B cell (primary cell): ENCODE results near the gene TIGD2. TPM values are rescaled to one million over a fixed set of nuclear protein-coding genes. Genes with fewer than 3 reads are reported as not detected.
"Not testable (repeated sequence)": the region's sequence is repeated elsewhere in the genome, so short reads cannot be mapped to it uniquely, and the experiment has no call there.

Experiments
- ATAC-seq: fragments of 200-7000 bp; cut with Tn5 transposase; one replicate; pipeline ENCODE4 v1.10.0; 2021; ENCODE audit warnings: low read depth, mild to moderate bottlenecking, moderate number of reproducible peaks, moderate library complexity
- CTCF ChIA-PET: fragments of 350-600 bp; sonication (Branson Sonifier 250); formaldehyde crosslinking; loops from one replicate; lab custom pipeline; 2021; ENCODE audit warnings: antibody characterized with exemption, inconsistent platforms; lab: Charles Lee
- POLR2A ChIA-PET: fragments of 350-600 bp; sonication (Branson Sonifier 250); formaldehyde crosslinking; loops from one replicate; lab custom pipeline; 2021; ENCODE audit warnings: antibody characterized with exemption; lab: Charles Lee
- DNase-seq: peaks from one replicate; pipeline ENCODE4 v3.0.0; 2013
- H2AFZ ChIP-seq: 2 replicates; pipeline ENCODE4 v1.6.1; 2012; ENCODE audit warnings: mild to moderate bottlenecking, low read depth, low read length; ENCODE audit not compliant: insufficient read depth, poor library complexity, severe bottlenecking
- H3K27ac ChIP-seq, 2 donors: 1 replicate in 1 of 2; 2 replicates in 1 of 2; pipeline ENCODE4 v1.5.1; 2012 to 2013; ENCODE audit warnings: low read length in 2 of 2, mild to moderate bottlenecking in 2 of 2, moderate library complexity in 1 of 2
- H3K27me3 ChIP-seq, 4 experiments: fragments of 200-600 bp in 1 of 4; sonication (generic) in 1 of 4; replicated peaks in 1 of 4; 1 replicate in 2 of 4; 2 replicates in 2 of 4; pipeline versions ENCODE4 v1.6.1 to v1.7.0; 2013 to 2016; ENCODE audit warnings: low read length in 3 of 4, mild to moderate bottlenecking in 2 of 4, mixed read lengths in 1 of 4, moderate library complexity in 1 of 4; ENCODE audit not compliant: insufficient read depth in 4 of 4, control insufficient read depth in 3 of 4; ENCODE audit errors: control extremely low read depth in 1 of 4
- H3K36me3 ChIP-seq, 2 experiments: replicated peaks in 1 of 2; 1 replicate in 1 of 2; 2 replicates in 1 of 2; pipeline versions ENCODE4 v1.6.1 to v1.7.1; 2013; ENCODE audit warnings: low read length in 1 of 2; ENCODE audit not compliant: insufficient read depth in 2 of 2, control insufficient read depth in 1 of 2; ENCODE audit errors: control extremely low read depth in 1 of 2, extremely low read depth in 1 of 2
- H3K4me1 ChIP-seq, 2 donors: fragments of 200-600 bp in 1 of 2; sonication (generic) in 1 of 2; 1 replicate in 1 of 2; 2 replicates in 1 of 2; pipeline versions ENCODE4 v1.5.1 to v1.6.1; 2013 to 2017; ENCODE audit warnings: low read length in 2 of 2; ENCODE audit not compliant: control insufficient read depth in 2 of 2, insufficient read depth in 2 of 2
- H3K4me2 ChIP-seq: replicated peaks from 2 replicates; pipeline ENCODE3; 2012; ENCODE audit warnings: mild to moderate bottlenecking, low read depth, low read length; ENCODE audit not compliant: poor library complexity, severe bottlenecking
- H3K4me3 ChIP-seq, 5 experiments: fragments of 200-600 bp in 1 of 5; sonication (generic) in 1 of 5; 1 replicate in 3 of 5; 2 replicates in 2 of 5; pipeline versions ENCODE4 v1.5.1 to v1.7.0; 2011 to 2016; ENCODE audit warnings: low read length in 4 of 5, mild to moderate bottlenecking in 4 of 5, low read depth in 2 of 5, control low read depth in 1 of 5, moderate library complexity in 1 of 5; ENCODE audit not compliant: insufficient read depth in 1 of 5; ENCODE audit errors: control extremely low read depth in 1 of 5, extremely low read depth in 1 of 5
- H3K79me2 ChIP-seq: fragments of 200-600 bp; sonication (generic); one replicate; pipeline ENCODE4 v1.6.0; 2016; ENCODE audit warnings: low read length; ENCODE audit not compliant: control insufficient read depth, insufficient read depth
- H3K9ac ChIP-seq: fragments of 200-600 bp; sonication (generic); 2 replicates; pipeline ENCODE4 v1.6.1; 2017; ENCODE audit warnings: mild to moderate bottlenecking, low read length, moderate library complexity
- H3K9me3 ChIP-seq, 3 donors: one replicate each; pipeline versions ENCODE4 v1.6.1 to v1.7.1; 2013; ENCODE audit warnings: low read length in 2 of 3; ENCODE audit not compliant: control insufficient read depth in 2 of 3, insufficient read depth in 1 of 3; ENCODE audit errors: control extremely low read depth in 1 of 3
- H4K20me1 ChIP-seq: 2 replicates; pipeline ENCODE4 v1.6.0; 2012; ENCODE audit warnings: mild to moderate bottlenecking, low read length; ENCODE audit not compliant: insufficient read depth, control insufficient read depth, poor library complexity, severe bottlenecking
- H3K27ac Mint-ChIP-seq: one replicate; pipeline ENCODE4 v1.8.0; 2021; ENCODE audit warnings: mixed read lengths
- H3K27me3 Mint-ChIP-seq: one replicate; pipeline ENCODE4 v1.8.0; 2021; ENCODE audit warnings: mixed read lengths
- H3K4me1 Mint-ChIP-seq: one replicate; pipeline ENCODE4 v1.8.0; 2021; ENCODE audit warnings: mixed read lengths
- H3K4me3 Mint-ChIP-seq: one replicate; pipeline ENCODE4 v1.8.0; 2021; ENCODE audit warnings: mixed read lengths
- H3K9me3 Mint-ChIP-seq: one replicate; pipeline ENCODE4 v1.8.0; 2022; ENCODE audit warnings: mixed read lengths; ENCODE audit not compliant: insufficient read depth
- CTCF ChIP-seq: fragments of 200-600 bp; IDR thresholded peaks from one replicate; pipeline ENCODE4 v1.8.0; 2022; ENCODE audit warnings: antibody characterized with exemption, mild to moderate bottlenecking
- EZH2 ChIP-seq: IDR thresholded peaks from 2 replicates; pipeline ENCODE4 v1.6.1; 2012; ENCODE audit warnings: borderline replicate concordance, low read depth, mild to moderate bottlenecking, moderate library complexity, low read length; ENCODE audit not compliant: insufficient read depth, poor library complexity, severe bottlenecking
- WGBS: methylation state at CpG from one replicate; pipeline ENCODE4 v1.1.5; 2013; ENCODE audit warnings: missing lambda C conversion rate; ENCODE audit not compliant: insufficient coverage; 5-methylcytosine and 5-hydroxymethylcytosine counted together
- intact Hi-C: fragments of 100-400 bp; cut with micrococcal nuclease; formaldehyde crosslinking; loops from one replicate; pipeline ENCODE4 v1.10.0; 2022
- polyA plus RNA-seq: library from polyadenylated mRNA; depleted of rRNA; stranded (reverse); fragments of >200 nt; gene quantifications from 2 replicates; pipeline ENCODE4 v1.2.3, GENCODE V29; 2012
- total RNA-seq, 2 donors: library from RNA; stranded (reverse); fragments of 120-200 nt in 1 of 2; gene quantifications; 1 replicate in 1 of 2; 2 replicates in 1 of 2; pipeline versions ENCODE4 v1.2.3 to v1.2.4, GENCODE V29; 2013 to 2022

TIGD2 gene
- total and polyA plus RNA-seq, 2 donors (not counting 1 experiment from before 2014, with no cell fraction given) = 2.1 to 8.6 TPM

- TF ChIP-seq CTCF = no peak
- no peak for TF ChIP-seq EZH2
Observed at GRCh38 chr4:89142691-89143669, 31.6 kb downstream of the TIGD2 start.

DNA sequence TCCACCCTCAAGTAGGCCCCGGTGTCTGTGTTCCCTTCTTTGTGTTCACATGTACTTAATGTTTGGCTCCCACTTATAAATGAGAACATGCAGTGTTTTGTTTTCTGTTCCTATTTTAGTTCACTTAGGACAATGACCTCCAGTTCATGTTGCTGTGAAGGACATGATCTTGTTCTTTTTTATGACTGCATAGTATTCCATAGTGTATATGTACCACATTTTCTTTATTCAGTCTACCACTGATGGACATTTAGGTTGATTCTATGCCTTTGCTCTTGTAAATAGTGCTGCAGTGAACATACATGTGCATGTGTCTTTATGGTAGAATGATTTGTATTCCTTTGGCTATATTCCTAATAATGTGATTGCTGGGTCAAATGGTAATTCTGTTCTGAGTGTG is 33.3 kb downstream of the TIGD2 start:
- H3K9me3 Mint-ChIP-seq, ATAC-seq, H3K36me3 ChIP-seq, H3K27ac Mint-ChIP-seq, intact Hi-C loops, H3K4me1 Mint-ChIP-seq, H3K4me1 ChIP-seq, POLR2A ChIA-PET, H3K9me3 ChIP-seq, H3K4me3 Mint-ChIP-seq, H3K4me3 ChIP-seq, H4K20me1 ChIP-seq, H2AFZ ChIP-seq, DNase-seq, H3K4me2 ChIP-seq, H3K27me3 Mint-ChIP-seq, H3K27ac ChIP-seq, H3K9ac ChIP-seq, H3K79me2 ChIP-seq, H3K27me3 ChIP-seq: not testable (repeated sequence)
- WGBS = no CpG with 5 or more reads among the region's 1 CpG
- CTCF ChIA-PET = interaction anchor here (0.6 kb wide), 1 partner anchor 15 kb away, joined by 3 read pairs; no protein-coding TSS in a partner anchor

More at GRCh38 chr4:89142691-89143669, 31.6 kb downstream of the TIGD2 start:
- no peak overlapping the region for H2AFZ ChIP-seq
- ATAC-seq (no peak), DNase-seq (no peak)
- Mint-ChIP-seq H3K9me3 (peaks cover 3% of the 10 kb centered on the region), H3K27ac (no peak overlapping the region), H3K27me3 (peaks cover 4% of the 10 kb centered on the region), H3K4me1 (no peaks in the 10 kb centered on the region), H3K4me3 (no peak overlapping the region)
- no CpG with 5 or more reads among the region's 4 CpGs for WGBS
- ChIA-PET CTCF (interaction anchor here (1.3 kb wide), 1 partner anchor 9 kb away, joined by 3 read pairs; no protein-coding TSS in a partner anchor), POLR2A (no interaction called here)
- no peaks in the 10 kb centered on the region for H3K27me3 ChIP-seq
- H3K4me1 ChIP-seq = no peaks in the 10 kb centered on the region
- no peak overlapping the region for H3K4me2 ChIP-seq
- no peaks in the 10 kb centered on the region for H4K20me1 ChIP-seq
- peaks cover 0 to 2% (median 2%) of the 10 kb centered on the region in 3 donors for H3K9me3 ChIP-seq
- H3K79me2 ChIP-seq = no peaks in the 10 kb centered on the region
- no peak overlapping the region for H3K27ac ChIP-seq
- no peak overlapping the region for H3K9ac ChIP-seq
- no peaks in the 10 kb centered on the region for H3K36me3 ChIP-seq
- no peak overlapping the region for H3K4me3 ChIP-seq
- intact Hi-C loops = no loop called here
